Measurements from ENCODE around the gene SCN9A. TPM values are rescaled to one million over a fixed set of nuclear protein-coding genes. Genes with fewer than 3 reads are reported as not detected.

The SCN9A gene
- total and polyA plus RNA-seq, 12 donors = 0.30 to 7.9 (median 1.7) TPM

DNA sequence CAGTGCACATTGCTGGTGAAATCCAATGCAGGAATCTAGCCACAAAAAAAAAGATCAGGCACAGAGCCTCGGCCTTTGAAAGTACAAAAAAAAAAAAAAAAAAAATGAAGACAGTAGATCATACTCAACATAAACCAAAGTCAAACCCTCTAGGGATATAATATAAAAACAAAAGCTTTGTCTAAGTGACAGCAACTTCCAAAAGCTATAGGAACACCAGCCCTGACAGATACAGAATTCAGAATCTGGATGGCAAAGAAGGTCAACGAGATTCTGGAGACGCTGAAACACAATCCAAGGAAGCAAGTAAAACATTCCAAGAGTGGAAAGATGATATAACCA, 194.0 kb downstream of the SCN9A start:
- Histone ChIP-seq H3K4me3 (no peak overlapping the region), H3K36me3 (replicated peaks in 1 of 2) (no peaks in the 10 kb centered on the region), H3K27me3 (no peaks in the 10 kb centered on the region), H3K9me3 (replicated peaks in 1 of 3) (no peaks in the 10 kb centered on the region), H3K4me1 (replicated peaks in 1 of 2) (no peaks in the 10 kb centered on the region), H3K27ac (no peak overlapping the region)
- DNase-seq = no peak
- intact Hi-C loops (cut with DNase I) = no loop called here
- TF ChIP-seq POLR2A (IDR thresholded peaks at IDR 0.05) = no peak
- TF ChIP-seq, protein P1, sequence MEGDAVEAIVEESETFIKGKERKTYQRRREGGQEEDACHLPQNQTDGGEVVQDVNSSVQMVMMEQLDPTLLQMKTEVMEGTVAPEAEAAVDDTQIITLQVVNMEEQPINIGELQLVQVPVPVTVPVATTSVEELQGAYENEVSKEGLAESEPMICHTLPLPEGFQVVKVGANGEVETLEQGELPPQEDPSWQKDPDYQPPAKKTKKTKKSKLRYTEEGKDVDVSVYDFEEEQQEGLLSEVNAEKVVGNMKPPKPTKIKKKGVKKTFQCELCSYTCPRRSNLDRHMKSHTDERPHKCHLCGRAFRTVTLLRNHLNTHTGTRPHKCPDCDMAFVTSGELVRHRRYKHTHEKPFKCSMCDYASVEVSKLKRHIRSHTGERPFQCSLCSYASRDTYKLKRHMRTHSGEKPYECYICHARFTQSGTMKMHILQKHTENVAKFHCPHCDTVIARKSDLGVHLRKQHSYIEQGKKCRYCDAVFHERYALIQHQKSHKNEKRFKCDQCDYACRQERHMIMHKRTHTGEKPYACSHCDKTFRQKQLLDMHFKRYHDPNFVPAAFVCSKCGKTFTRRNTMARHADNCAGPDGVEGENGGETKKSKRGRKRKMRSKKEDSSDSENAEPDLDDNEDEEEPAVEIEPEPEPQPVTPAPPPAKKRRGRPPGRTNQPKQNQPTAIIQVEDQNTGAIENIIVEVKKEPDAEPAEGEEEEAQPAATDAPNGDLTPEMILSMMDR (IDR thresholded peaks at IDR 0.05) = peak in 1 of 6 experiments; percentile 1
- 7 to 18% (median 13%) methylated on average over 3 of the region's 3 CpGs for WGBS, 4 donors

DNA sequence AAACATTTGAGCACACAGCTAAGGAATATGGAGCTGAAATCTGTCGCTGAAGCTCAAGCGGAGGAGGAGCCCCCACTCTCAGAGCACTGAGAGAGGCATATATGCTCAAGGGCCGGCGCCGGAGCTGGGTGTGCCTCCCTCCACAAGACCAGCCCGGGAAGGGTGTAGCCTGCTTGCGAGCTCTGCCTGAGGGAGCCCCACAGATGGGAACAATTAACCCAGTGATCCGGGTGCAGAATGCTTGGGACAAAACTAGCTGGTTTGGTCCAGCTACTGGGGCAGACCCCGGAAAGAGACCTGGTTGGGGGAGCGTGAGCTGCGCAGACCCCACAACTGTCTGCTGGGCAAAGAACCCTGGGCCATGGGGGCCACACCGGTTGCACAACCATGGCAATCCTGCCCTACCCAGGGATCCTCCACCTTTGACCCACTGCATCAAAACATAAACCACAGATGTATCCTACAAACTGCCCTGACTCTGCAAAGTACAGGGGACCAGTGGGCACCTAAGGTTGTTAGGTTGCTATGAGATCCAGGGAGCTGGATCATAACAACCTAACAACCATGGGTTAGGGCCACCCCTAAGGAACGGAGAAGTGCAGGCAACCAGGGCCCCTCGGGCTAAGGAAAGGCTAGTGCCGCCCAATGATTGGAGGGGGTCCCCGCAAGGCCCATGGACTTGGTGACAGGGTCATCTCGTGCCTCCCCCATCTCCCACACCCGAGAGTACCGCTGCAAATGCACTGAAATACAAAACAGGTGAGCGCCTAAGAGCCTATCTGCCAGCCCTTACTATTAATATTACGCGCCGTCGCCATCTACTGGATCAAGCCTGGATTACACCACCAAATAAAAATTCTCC, 194.6 kb downstream of the SCN9A start:
- TF ChIP-seq, protein P1 (IDR thresholded peaks at IDR 0.05) = peak; percentile 36 to 52 (median 43)
- TF ChIP-seq POLR2A (IDR thresholded peaks at IDR 0.05) = no peak
- intact Hi-C loops (cut with DNase I) = no loop called here

DNA sequence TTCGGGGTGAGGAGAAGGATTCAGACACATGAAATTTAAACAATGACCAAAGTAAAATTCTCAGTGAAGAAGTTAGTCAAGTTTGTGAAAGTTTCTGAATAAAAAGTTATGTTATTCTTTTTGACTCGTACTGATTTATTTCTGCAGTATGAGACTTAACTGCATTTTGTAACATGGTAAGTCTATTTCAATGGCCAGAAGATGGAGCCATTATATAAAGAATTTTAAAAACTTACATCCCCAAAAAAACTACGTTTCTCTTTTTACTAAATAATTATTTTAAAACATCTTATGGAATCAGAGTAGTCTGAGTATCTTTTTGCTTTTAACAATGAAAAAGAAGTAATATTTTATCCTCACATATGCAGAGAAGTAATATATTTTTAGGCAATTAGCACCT, 196.5 kb downstream of the SCN9A start:
- Histone ChIP-seq H3K27me3 (no peaks in the 10 kb centered on the region), H3K9me3 (replicated peaks in 1 of 3) (no peaks in the 10 kb centered on the region), H3K4me3 (no peak overlapping the region), H3K36me3 (replicated peaks in 1 of 2) (no peaks in the 10 kb centered on the region), H3K4me1 (replicated peaks in 1 of 2) (no peaks in the 10 kb centered on the region), H3K27ac (no peak overlapping the region)
- DNase-seq = no peak
- WGBS, 4 donors = 38 to 47% (median 43%) methylated on average over 3 of the region's 3 CpGs
- intact Hi-C loops (cut with DNase I) = no loop called here
- TF ChIP-seq, protein P1 (IDR thresholded peaks at IDR 0.05) = no peak
- no peak for TF ChIP-seq POLR2A (IDR thresholded peaks at IDR 0.05)

More for the DNA sequence above, 194.6 kb downstream of the SCN9A start:
- peak; percentile 27 to 82 (median 60) for DNase-seq
- 51 to 65% (median 55%) methylated on average over 12 to 24 of the region's 24 CpGs for WGBS, 4 donors
- Histone ChIP-seq H3K27ac (no peak overlapping the region), H3K27me3 (no peaks in the 10 kb centered on the region), H3K4me1 (replicated peaks in 1 of 2) (no peaks in the 10 kb centered on the region), H3K4me3 (no peak overlapping the region), H3K36me3 (replicated peaks in 1 of 2) (no peaks in the 10 kb centered on the region), H3K9me3 (replicated peaks in 1 of 3) (no peaks in the 10 kb centered on the region)

DNA sequence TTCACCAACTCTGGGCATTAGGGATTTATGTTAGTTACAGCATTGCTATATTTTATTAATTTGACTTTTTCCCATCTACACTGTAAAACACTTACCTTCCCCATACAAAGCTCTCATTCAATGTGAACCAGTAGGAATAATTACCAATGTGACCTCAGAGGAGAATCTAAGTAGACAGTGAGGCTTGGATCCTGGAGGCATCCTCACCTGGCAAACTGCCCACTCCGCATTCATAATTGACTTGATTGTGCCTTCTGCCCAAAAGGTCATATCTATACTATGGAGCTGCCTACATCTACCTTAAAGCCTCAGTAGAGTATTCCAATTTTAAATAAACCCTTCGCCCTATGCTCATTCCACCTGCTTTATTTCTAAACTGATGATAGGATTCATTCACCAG, 202.5 kb downstream of the SCN9A start:
- Histone ChIP-seq H3K27me3 (no peaks in the 10 kb centered on the region), H3K36me3 (replicated peaks in 1 of 2) (no peaks in the 10 kb centered on the region), H3K27ac (no peak overlapping the region), H3K4me1 (replicated peaks in 1 of 2) (no peaks in the 10 kb centered on the region), H3K9me3 (replicated peaks in 1 of 3) (no peaks in the 10 kb centered on the region), H3K4me3 (no peak overlapping the region)
- TF ChIP-seq POLR2A (IDR thresholded peaks at IDR 0.05) = no peak
- TF ChIP-seq, protein P1 (IDR thresholded peaks at IDR 0.05) = no peak
- DNase-seq = no peak
- WGBS, 4 donors = 85 to 95% (median 91%) methylated on average over 2 of the region's 2 CpGs
- intact Hi-C loops (cut with DNase I) = no loop called here

Data from adrenal gland (tissue), 12 donors.